GM18508 (cell line): ENCODE data around the gene ARRDC3.
"Not testable (repeated sequence)": the region's sequence is repeated elsewhere in the genome, so short reads cannot be mapped to it uniquely, and the experiment has no call there.

Source experiments
- ATAC-seq: cut with Tn5 transposase; IDR thresholded peaks from one replicate; pipeline ENCODE4 v1.9.1; 2021; ENCODE audit warnings: moderate number of reproducible peaks; ENCODE audit not compliant: insufficient read depth, unreplicated experiment

The ARRDC3 gene

GRCh38 chr5:91383027-91383955 is at the start of gene ARRDC3:
Gene ARRDC3 (minus strand): TSS chr5:91383317. CDS start chr5:91383092, 225 bp downstream.
- ATAC-seq: peak; percentile 47

- no peak for ATAC-seq
Observed at GRCh38 chr5:91430949-91431348, 47.8 kb upstream of the ARRDC3 start.

- no peak for ATAC-seq
Observed at GRCh38 chr5:91424638-91425436, 41.7 kb upstream of the ARRDC3 start.

- no peak for ATAC-seq
Observed at GRCh38 chr5:91423871-91424270, 40.8 kb upstream of the ARRDC3 start.

GRCh38 chr5:91420879-91421278 is 37.8 kb upstream of the ARRDC3 start:
- no peak for ATAC-seq

- no peak for ATAC-seq
Observed at GRCh38 chr5:91419571-91420537, 36.7 kb upstream of the ARRDC3 start.

GRCh38 chr5:91419136-91419535 is 36.0 kb upstream of the ARRDC3 start:
- ATAC-seq: no peak

- ATAC-seq: no peak
Observed at GRCh38 chr5:91418158-91418557, 35.0 kb upstream of the ARRDC3 start.

- ATAC-seq: no peak
Observed at GRCh38 chr5:91417219-91417618, 34.1 kb upstream of the ARRDC3 start.

GRCh38 chr5:91416491-91416890 is 33.4 kb upstream of the ARRDC3 start:
- ATAC-seq: no peak

- no peak for ATAC-seq
Observed at GRCh38 chr5:91409304-91409703, 26.2 kb upstream of the ARRDC3 start.

GRCh38 chr5:91408710-91409109 is 25.6 kb upstream of the ARRDC3 start:
- no peak for ATAC-seq

- no peak for ATAC-seq
Observed at GRCh38 chr5:91407204-91407603, 24.1 kb upstream of the ARRDC3 start.

- no peak for ATAC-seq
Observed at GRCh38 chr5:91403438-91403837, 20.3 kb upstream of the ARRDC3 start.

- no peak for ATAC-seq
Observed at GRCh38 chr5:91401175-91401574, 18.1 kb upstream of the ARRDC3 start.

- peak; percentile 52 for ATAC-seq
Observed at GRCh38 chr5:91397791-91398190, 14.7 kb upstream of the ARRDC3 start.

GRCh38 chr5:91390268-91390667 is 7.2 kb upstream of the ARRDC3 start:
- no peak for ATAC-seq

GRCh38 chr5:91389555-91389954 is 6.4 kb upstream of the ARRDC3 start:
- ATAC-seq: not testable (repeated sequence)

- no peak for ATAC-seq
Observed at GRCh38 chr5:91388362-91388761, 5.2 kb upstream of the ARRDC3 start.

GRCh38 chr5:91386120-91386519 is 3.0 kb upstream of the ARRDC3 start:
- no peak for ATAC-seq
